ENCODE results near the gene TMPRSS9. TPM values are rescaled to one million over a fixed set of nuclear protein-coding genes. Genes with fewer than 3 reads are reported as not detected.

The TMPRSS9 gene
- total and polyA plus RNA-seq, 2 of the 13 experiments (the other 11 are each of a cell fraction or from before 2014, with no cell fraction given) = 2.5 to 5.2 TPM

GRCh38 chr19:2462635-2463421, 102.8 kb downstream of the TMPRSS9 start (continued):
- TF ChIP-seq GPBP1L1 (CRISPR knock-in tag; IDR thresholded peaks at IDR 0.05) (no peak), PATZ1 (CRISPR knock-in tag; IDR thresholded peaks at IDR 0.05) (peak; percentile 51; the same call in 1 of the 2 replicates), ZNF253 (CRISPR knock-in tag; IDR thresholded peaks at IDR 0.05; ENCODE audit: borderline replicate concordance) (0 out of 2 replicates have a peak, but pooled peaks have one; percentile 42), ELF3 (CRISPR knock-in tag; IDR thresholded peaks at IDR 0.05) (peak; percentile 77), SMAD3 (CRISPR knock-in tag; IDR thresholded peaks at IDR 0.05) (peak; percentile 94), ZNF780A (CRISPR knock-in tag; IDR thresholded peaks at IDR 0.05) (no peak), ZNF382 (CRISPR knock-in tag; IDR thresholded peaks at IDR 0.05; ENCODE audit: borderline replicate concordance) (no peak), ZNF512 (CRISPR knock-in tag; IDR thresholded peaks at IDR 0.05) (no peak), BCL3 (CRISPR knock-in tag; IDR thresholded peaks at IDR 0.05) (no peak; the same call in 1 of the 2 replicates), NFRKB (IDR thresholded peaks at IDR 0.05) (no peak), XRCC5 (optimal IDR thresholded peaks at IDR 0.05; ENCODE audit: low read length) (peak; percentile 100), TCF7 (IDR thresholded peaks at IDR 0.05; ENCODE audit: low read depth) (peak; percentile 27; the same call in 1 of the 2 replicates), CENPX (CRISPR knock-in tag; IDR thresholded peaks at IDR 0.05) (no peak), KLF11 (CRISPR knock-in tag; IDR thresholded peaks at IDR 0.05) (peak; percentile 65; the same call in 1 of the 2 replicates), STAG1 (CRISPR knock-in tag; IDR thresholded peaks at IDR 0.05) (no peak), ZNF720 (CRISPR knock-in tag; IDR thresholded peaks at IDR 0.05) (no peak), ZMAT3 (CRISPR knock-in tag; conservative IDR thresholded peaks at IDR 0.05) (no peak), ZNF234 (CRISPR knock-in tag; conservative IDR thresholded peaks at IDR 0.05) (no peak), UBTF (CRISPR knock-in tag; IDR thresholded peaks at IDR 0.05) (peak; percentile 68), ZBTB43 (CRISPR knock-in tag; conservative IDR thresholded peaks at IDR 0.05) (peak; percentile 73)
